ENCODE measurements around the gene FHAD1. TPM values are rescaled to one million over a fixed set of nuclear protein-coding genes. Genes with fewer than 3 reads are reported as not detected.
"Not testable (repeated sequence)": the region's sequence is repeated elsewhere in the genome, so short reads cannot be mapped to it uniquely, and the experiment has no call there.

Gene FHAD1
- total RNA-seq, 1 experiment from 2014 or later: 0.47 TPM

DNA sequence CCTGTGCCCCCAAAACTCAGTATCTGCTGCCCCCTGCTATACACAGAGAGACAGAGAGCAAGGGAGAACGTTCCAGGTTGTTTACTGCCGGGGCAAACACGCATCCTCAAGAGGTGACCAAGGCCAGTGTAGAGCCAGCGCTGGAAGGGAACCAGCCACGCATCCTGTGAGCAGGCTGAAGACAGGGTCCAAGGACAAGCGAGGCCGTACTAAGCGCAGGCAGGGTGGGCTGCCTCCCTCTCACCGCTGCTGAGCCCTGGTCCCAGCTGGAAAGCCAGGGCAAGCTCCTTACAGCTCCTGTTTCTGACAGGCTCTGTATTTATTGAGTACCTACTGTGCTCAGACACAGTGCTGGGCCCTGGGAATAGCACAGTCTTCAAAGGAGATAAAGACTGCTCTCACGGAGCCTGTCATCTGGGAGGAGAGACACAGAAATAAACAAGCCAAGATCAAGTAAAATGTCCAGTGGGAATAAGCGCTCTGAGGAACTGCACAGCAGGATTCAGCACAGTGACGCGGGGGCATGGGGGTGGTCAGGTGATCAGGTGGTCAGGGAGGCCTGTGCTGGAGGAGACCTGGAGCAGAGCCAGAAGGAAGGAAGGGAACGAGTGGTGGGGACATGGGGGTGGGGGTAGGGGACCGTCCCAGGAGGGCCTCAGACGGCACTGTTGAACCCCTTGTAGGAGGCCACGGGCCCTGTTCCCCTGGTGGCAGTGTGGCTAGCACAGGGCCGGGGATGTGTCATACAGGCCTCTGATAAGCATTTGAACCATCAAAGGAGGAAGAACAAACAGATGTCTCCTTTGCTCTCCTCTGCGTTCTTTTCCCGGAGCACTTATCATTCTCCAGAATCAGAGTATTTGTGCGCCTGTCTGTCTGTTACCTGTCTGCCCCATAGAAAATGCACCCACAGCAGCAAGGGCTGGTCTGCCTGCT, 124.9 kb downstream of the FHAD1 start:
- no peaks in the 10 kb centered on the region for H3K27me3 ChIP-seq (replicated peaks)
- H3K27ac ChIP-seq: no peak overlapping the region
- H3K36me3 ChIP-seq: no peaks in the 10 kb centered on the region
- H3K4me1 ChIP-seq (replicated peaks): peaks cover 7% of the 10 kb centered on the region
- no peak overlapping the region for H3K4me3 ChIP-seq
- DNase-seq (ENCODE audit: low read depth in 1 of 2, low spot score in 2 of 2): no peak
- no peaks in the 10 kb centered on the region for H3K9me3 ChIP-seq (replicated peaks)

- Histone ChIP-seq H3K4me3 (no peak overlapping the region), H3K27ac (no peak overlapping the region), H3K4me1 (replicated peaks) (no peaks in the 10 kb centered on the region), H3K36me3 (no peaks in the 10 kb centered on the region; the same call in 1 of the 2 replicates), H3K9me3 (replicated peaks) (no peaks in the 10 kb centered on the region), H3K27me3 (replicated peaks) (no peaks in the 10 kb centered on the region)
- no peak for DNase-seq (ENCODE audit: low read depth in 1 of 2, low spot score in 2 of 2)
Observed at GRCh38 chr1:15378729-15379128, 131.7 kb downstream of the FHAD1 start.

- H3K27me3 ChIP-seq (replicated peaks); DNase-seq (ENCODE audit: low read depth in 1 of 2, low spot score in 2 of 2); H3K27ac ChIP-seq; H3K36me3 ChIP-seq; H3K4me1 ChIP-seq (replicated peaks); H3K4me3 ChIP-seq; H3K9me3 ChIP-seq (replicated peaks): not testable (repeated sequence)
Observed at GRCh38 chr1:15379151-15379550, 132.1 kb downstream of the FHAD1 start.

DNA sequence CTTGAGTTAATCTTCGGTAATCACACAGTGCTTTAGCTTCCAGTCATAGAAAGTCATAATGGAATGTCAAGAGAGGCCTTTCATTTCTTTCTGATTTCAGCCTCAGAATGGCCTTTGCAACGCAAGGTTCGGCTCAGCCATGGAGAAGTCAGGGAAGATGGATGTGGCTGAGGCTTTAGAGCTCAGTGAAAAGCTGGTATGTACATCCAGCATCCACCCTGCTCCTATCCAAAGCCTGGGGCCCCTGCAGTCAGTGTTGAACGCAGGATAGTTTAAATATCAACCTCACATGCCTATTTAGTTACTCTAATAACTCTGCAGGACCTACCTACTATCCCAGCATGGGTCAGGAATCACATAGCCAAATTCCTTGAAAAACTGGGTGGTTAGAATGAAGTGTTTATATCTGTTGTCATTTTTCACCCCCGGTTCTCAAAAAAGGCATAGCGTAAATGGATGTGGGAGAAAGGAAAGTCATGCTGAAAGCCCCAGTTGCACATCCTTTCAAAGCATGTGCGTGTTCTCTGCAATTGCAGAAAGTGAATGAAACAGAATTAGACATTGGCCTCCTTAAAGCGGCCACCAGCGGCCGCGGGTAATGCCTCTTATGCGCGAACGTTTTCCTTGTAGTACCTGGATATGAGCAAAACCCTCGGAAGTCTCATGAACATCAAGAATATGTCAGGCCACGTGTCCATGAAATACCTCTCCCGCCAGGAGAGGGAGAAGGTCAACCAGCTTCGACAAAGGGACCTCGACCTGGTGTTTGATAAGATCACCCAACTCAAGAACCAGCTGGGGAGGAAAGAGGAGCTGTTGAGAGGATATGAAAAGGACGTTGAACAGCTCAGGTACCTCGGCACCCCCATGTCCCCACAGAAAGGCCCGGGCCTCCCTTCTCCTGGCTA, 133.8 kb downstream of the FHAD1 start:
- Histone ChIP-seq H3K4me3 (no peak overlapping the region), H3K36me3 (no peaks in the 10 kb centered on the region; the same call in 1 of the 2 replicates), H3K4me1 (replicated peaks) (0 out of 2 replicates have a peak, but pooled peaks cover 5% of the 10 kb centered on the region), H3K27me3 (replicated peaks) (no peaks in the 10 kb centered on the region), H3K27ac (no peak overlapping the region), H3K9me3 (replicated peaks) (no peaks in the 10 kb centered on the region)
- DNase-seq (ENCODE audit: low read depth in 1 of 2, low spot score in 2 of 2): no peak

DNA sequence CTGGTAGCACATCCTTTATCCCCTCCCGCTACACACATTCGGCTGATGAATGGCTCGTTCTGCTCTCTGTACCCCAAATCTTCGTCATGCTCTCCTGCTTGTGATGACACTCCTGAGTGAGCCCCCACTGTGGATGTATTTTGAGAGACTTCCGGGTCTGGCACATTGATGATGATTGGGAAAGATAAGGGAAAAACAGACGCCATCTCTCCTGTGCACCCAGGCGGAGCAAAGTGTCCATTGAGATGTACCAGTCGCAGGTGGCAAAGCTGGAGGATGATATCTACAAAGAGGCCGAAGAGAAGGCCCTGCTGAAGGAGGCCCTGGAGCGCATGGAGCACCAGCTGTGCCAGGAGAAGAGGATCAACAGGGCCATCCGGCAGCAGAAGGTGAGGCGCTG, 134.8 kb downstream of the FHAD1 start:
- DNase-seq (ENCODE audit: low read depth in 1 of 2, low spot score in 2 of 2): no peak
- Histone ChIP-seq H3K27me3 (replicated peaks) (no peaks in the 10 kb centered on the region), H3K9me3 (replicated peaks) (no peaks in the 10 kb centered on the region), H3K4me1 (replicated peaks) (0 out of 2 replicates have a peak, but pooled peaks cover 5% of the 10 kb centered on the region), H3K27ac (no peak overlapping the region), H3K36me3 (no peaks in the 10 kb centered on the region; the same call in 1 of the 2 replicates), H3K4me3 (no peak overlapping the region)

DNA sequence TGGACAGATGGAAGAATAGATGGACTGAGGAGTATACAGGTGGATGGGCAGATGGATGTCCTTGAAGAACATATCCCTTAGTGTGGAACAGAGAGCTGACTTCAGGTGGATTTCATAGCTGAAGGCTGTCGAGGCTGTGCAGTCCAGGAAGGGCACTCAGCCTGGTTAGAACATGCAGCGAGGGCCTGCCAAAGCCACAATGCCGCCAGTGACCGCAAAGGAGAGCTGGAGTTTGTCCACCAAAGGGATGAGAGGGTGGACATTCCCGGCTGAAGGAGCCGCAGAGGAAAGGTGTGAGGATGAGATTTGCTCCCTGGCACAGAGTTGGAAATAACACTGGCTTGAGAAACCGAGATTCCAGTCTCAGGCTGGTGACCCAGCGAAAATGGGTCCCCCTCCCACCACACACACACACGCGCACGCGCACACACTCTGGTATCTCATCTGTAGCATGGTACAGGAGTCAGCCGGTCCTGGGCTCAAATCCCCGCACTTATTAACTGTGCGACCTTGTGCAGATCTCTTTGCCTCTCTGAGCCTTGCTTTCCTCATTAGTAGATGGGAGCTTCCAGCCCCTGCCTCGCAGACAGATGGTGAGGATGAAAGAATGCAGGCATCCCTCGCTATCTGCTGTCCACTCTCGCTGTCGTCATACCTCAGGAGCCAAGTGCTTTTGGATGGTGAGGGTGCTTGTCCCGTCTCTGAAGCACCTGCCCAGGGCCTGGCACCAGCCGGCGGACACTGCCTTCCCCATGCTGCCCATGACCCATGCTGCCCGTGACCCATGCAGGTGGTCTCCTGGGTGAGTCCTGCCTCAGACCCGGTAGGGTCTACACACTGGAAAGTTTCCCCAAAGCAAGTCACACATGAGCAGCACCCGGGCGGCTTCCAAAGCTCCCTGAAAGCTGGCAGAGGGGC, 135.8 kb downstream of the FHAD1 start:
- no peaks in the 10 kb centered on the region; the same call in 1 of the 2 replicates for H3K36me3 ChIP-seq
- 0 out of 2 replicates have a peak, but pooled peaks cover 5% of the 10 kb centered on the region for H3K4me1 ChIP-seq (replicated peaks)
- no peak overlapping the region for H3K4me3 ChIP-seq
- H3K27me3 ChIP-seq (replicated peaks): no peaks in the 10 kb centered on the region
- no peaks in the 10 kb centered on the region for H3K9me3 ChIP-seq (replicated peaks)
- no peak overlapping the region for H3K27ac ChIP-seq
- DNase-seq (ENCODE audit: low read depth in 1 of 2, low spot score in 2 of 2): no peak

GRCh38 chr1:15383810-15384209, 136.8 kb downstream of the FHAD1 start:
- no peak for DNase-seq (ENCODE audit: low read depth in 1 of 2, low spot score in 2 of 2)

DNA sequence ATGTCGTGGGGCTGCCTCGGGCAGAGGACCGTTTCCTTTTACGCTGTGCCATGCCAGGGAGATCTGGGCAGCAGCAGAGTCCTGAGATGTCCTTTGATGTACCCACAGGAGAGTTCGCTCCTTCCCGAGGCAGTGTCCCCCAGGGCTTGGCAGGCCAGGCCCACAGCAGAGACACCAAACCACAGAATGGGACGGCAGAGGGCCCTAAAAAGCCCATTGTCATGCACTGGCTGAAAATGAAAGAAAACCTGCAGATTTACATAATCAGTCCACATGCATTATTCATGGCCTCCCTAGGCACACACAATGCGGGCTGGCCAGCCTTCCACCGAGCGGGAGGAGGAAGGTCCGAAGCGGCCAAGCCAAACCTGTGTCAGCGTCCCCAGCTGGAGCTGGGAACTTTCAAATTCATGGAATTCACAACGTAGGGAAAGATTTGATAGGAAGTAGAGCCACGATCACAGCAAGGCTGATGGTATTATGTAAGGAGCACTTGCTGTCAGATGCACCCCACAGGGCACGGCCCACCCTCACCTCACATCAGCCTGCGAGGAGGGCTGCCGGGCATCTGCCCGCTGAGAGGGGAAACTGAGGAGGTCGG, 137.4 kb downstream of the FHAD1 start:
- no peaks in the 10 kb centered on the region for H3K27me3 ChIP-seq (replicated peaks)
- no peaks in the 10 kb centered on the region for H3K9me3 ChIP-seq (replicated peaks)
- no peak for DNase-seq (ENCODE audit: low read depth in 1 of 2, low spot score in 2 of 2)
- no peaks in the 10 kb centered on the region; the same call in 1 of the 2 replicates for H3K36me3 ChIP-seq
- H3K4me1 ChIP-seq (replicated peaks): 0 out of 2 replicates have a peak, but pooled peaks cover 5% of the 10 kb centered on the region
- H3K27ac ChIP-seq: no peak overlapping the region
- H3K4me3 ChIP-seq: no peak overlapping the region

More at GRCh38 chr1:15383810-15384209, 136.8 kb downstream of the FHAD1 start:
- Histone ChIP-seq H3K9me3 (replicated peaks) (no peaks in the 10 kb centered on the region), H3K27me3 (replicated peaks) (no peaks in the 10 kb centered on the region), H3K4me1 (replicated peaks) (0 out of 2 replicates have a peak, but pooled peaks cover 5% of the 10 kb centered on the region), H3K4me3 (no peak overlapping the region), H3K36me3 (no peaks in the 10 kb centered on the region; the same call in 1 of the 2 replicates), H3K27ac (no peak overlapping the region)

- no peak for DNase-seq (ENCODE audit: low read depth in 1 of 2, low spot score in 2 of 2)
- H3K4me1 ChIP-seq (replicated peaks): 0 out of 2 replicates have a peak, but pooled peaks cover 5% of the 10 kb centered on the region
- no peak overlapping the region for H3K27ac ChIP-seq
- no peaks in the 10 kb centered on the region for H3K27me3 ChIP-seq (replicated peaks)
- no peaks in the 10 kb centered on the region for H3K9me3 ChIP-seq (replicated peaks)
- H3K4me3 ChIP-seq: no peak overlapping the region
- no peaks in the 10 kb centered on the region; the same call in 1 of the 2 replicates for H3K36me3 ChIP-seq
Observed at GRCh38 chr1:15385420-15385819, 138.4 kb downstream of the FHAD1 start.

DNA sequence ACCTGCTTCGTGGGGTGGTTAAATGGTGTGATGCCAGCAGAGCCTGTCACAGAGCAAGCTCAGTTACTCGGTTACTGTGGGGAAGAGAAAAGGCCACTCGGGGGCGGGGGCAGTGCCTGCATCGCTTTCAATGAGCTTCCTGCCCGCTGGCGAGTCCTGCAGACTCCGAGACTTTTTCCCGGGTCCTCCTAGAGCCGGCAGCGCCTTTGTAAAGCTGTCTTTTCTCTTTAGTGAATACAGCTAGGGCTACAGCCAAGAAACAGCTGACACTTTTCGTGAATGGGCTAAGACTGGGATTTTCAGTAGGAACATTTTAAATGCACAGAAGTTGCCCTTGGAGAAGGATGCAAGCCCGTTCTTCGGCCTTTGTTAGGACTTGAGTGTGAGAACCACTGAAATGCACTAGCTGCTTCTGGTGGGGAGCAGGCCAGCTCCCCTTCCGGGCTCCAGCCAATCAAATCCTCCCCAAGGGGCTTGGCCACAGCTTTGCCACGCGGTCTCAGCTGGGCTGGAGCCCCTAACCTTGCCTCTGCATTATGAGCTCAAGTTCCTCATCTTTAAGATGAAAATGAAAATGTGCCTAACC, 139.2 kb downstream of the FHAD1 start:
- no peak for DNase-seq (ENCODE audit: low read depth in 1 of 2, low spot score in 2 of 2)
- no peaks in the 10 kb centered on the region for H3K27me3 ChIP-seq (replicated peaks)
- 0 out of 2 replicates have a peak, but pooled peaks cover 5% of the 10 kb centered on the region for H3K4me1 ChIP-seq (replicated peaks)
- no peak overlapping the region for H3K4me3 ChIP-seq
- H3K36me3 ChIP-seq: no peaks in the 10 kb centered on the region; the same call in 1 of the 2 replicates
- H3K9me3 ChIP-seq (replicated peaks): no peaks in the 10 kb centered on the region
- H3K27ac ChIP-seq: no peak overlapping the region

GRCh38 chr1:15388201-15388880, 141.3 kb downstream of the FHAD1 start:
- Histone ChIP-seq H3K9me3 (replicated peaks) (no peaks in the 10 kb centered on the region), H3K27me3 (replicated peaks) (no peaks in the 10 kb centered on the region), H3K4me1 (replicated peaks) (0 out of 2 replicates have a peak, but pooled peaks cover 5% of the 10 kb centered on the region), H3K4me3 (no peak overlapping the region), H3K27ac (no peak overlapping the region), H3K36me3 (no peaks in the 10 kb centered on the region; the same call in 1 of the 2 replicates)
- DNase-seq (ENCODE audit: low read depth in 1 of 2, low spot score in 2 of 2): no peak

DNA sequence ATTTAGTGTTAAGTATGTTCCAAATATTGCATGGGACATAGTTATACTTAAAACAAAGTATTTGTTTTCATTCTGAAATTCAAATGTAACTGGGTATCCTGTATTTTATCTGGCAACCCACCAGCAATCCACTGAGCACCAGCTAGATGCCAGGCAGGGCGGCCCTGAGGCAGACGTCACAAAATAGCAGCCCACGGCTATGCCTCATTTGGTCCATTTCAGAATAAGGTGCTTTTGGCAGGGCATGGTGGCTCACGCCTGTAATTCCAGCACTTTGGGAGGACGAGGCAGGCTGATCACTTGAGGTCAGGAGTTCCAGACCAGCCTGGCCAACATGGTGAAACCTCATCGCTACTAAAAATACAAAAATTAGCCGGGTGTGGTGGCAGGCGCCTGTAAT, 142.8 kb downstream of the FHAD1 start:
- not testable (repeated sequence) for H3K4me1 ChIP-seq (replicated peaks); H3K27ac ChIP-seq; H3K36me3 ChIP-seq

More for the DNA sequence above, 142.8 kb downstream of the FHAD1 start:
- not testable (repeated sequence) for H3K4me3 ChIP-seq; DNase-seq (ENCODE audit: low read depth in 1 of 2, low spot score in 2 of 2); H3K9me3 ChIP-seq (replicated peaks); H3K27me3 ChIP-seq (replicated peaks)
